HepG2 (cell line): ENCODE data around the gene METTL4.

Source experiments
- CREB1 ChIP-seq, 2 experiments: fragments of 450-650 bp in 1 of 2; IDR thresholded peaks; 2 replicates each; pipeline ENCODE4 v1.6.1; 2016 to 2017; ENCODE audit warnings: control low read depth in 1 of 2, mild to moderate bottlenecking in 1 of 2, missing compliant biosample characterization in 1 of 2, missing genetic modification characterization in 1 of 2
- ZNF616 ChIP-seq: sonication (generic); formaldehyde crosslinking; IDR thresholded peaks from 2 replicates; pipeline ENCODE4 v1.5.0; 2020; ENCODE audit warnings: low read depth, mild to moderate bottlenecking, missing genetic modification reagents

DNA sequence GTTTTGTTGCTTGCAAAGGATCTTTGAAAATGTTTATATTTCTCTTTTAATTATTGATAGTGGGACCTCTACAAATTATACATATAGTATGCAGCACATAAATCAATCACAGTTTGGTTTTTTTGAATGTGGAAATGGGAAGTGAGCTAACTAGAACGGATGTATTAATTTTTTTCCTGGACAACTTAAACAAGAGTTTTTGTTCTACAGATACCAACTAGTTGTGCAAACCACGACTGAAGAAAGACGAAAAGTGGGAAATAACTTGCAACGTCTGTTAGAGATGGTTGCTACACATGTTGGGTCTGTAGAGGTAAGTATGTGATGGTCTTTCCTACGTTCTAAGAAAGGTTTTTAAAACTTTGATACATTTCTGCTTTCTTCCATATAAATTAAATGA is 39.2 kb upstream of the METTL4 start:
- TF ChIP-seq CREB1 (IDR thresholded peaks at IDR 0.05) (no peak), CREB1 (CRISPR knock-in tag; IDR thresholded peaks at IDR 0.05) (no peak), ZNF616 (CRISPR knock-in tag) (no peak)
